Neuronal stem cell (in vitro differentiated cells): ENCODE data around the gene NKIRAS1.
"Not testable (repeated sequence)": the region's sequence is repeated elsewhere in the genome, so short reads cannot be mapped to it uniquely, and the experiment has no call there.

Experiments used
- DNase-seq: peaks from one replicate; pipeline ENCODE4 v3.0.0-alpha.2; 2013; ENCODE audit warnings: low spot score
- H2AFZ ChIP-seq: one replicate; pipeline ENCODE4 v1.6.1; 2013; ENCODE audit warnings: mild to moderate bottlenecking, low read length, inconsistent platforms
- H2AK5ac ChIP-seq: 2 replicates; pipeline ENCODE4 v1.6.1; 2013; ENCODE audit warnings: low read depth, mild to moderate bottlenecking, inconsistent platforms, low read length, moderate library complexity, mixed read lengths
- H2BK120ac ChIP-seq: 2 replicates; pipeline ENCODE4 v1.6.1; 2013; ENCODE audit warnings: low read depth, mild to moderate bottlenecking, inconsistent platforms, low read length, moderate library complexity, mixed read lengths
- H2BK12ac ChIP-seq: one replicate; pipeline ENCODE4 v1.6.1; 2013; ENCODE audit warnings: low read length, inconsistent platforms
- H2BK15ac ChIP-seq: 2 replicates; pipeline ENCODE4 v1.6.1; 2013; ENCODE audit warnings: mild to moderate bottlenecking, low read length, inconsistent platforms, mixed read lengths
- H2BK5ac ChIP-seq: one replicate; pipeline ENCODE4 v1.6.1; 2013; ENCODE audit warnings: inconsistent platforms, mild to moderate bottlenecking, low read length, moderate library complexity
- H3K14ac ChIP-seq: one replicate; pipeline ENCODE4 v1.6.1; 2013; ENCODE audit warnings: low read length, inconsistent platforms
- H3K18ac ChIP-seq: 2 replicates; pipeline ENCODE4 v1.6.1; 2013; ENCODE audit warnings: low read length, inconsistent platforms
- H3K23ac ChIP-seq: 2 replicates; pipeline ENCODE4 v1.6.1; 2013; ENCODE audit warnings: low read depth, mild to moderate bottlenecking, mixed read lengths, low read length, inconsistent platforms; ENCODE audit not compliant: poor library complexity
- H3K27ac ChIP-seq: replicated peaks from 3 replicates; pipeline ENCODE4 v1.5.1; 2013; ENCODE audit warnings: low read length, inconsistent platforms
- H3K27me3 ChIP-seq, 3 experiments: 2 replicates each; pipeline ENCODE4 v1.6.1; 2013; ENCODE audit warnings: low read length in 3 of 3, mild to moderate bottlenecking in 2 of 3, inconsistent platforms in 1 of 3, low read depth in 1 of 3, mixed read lengths in 1 of 3, moderate library complexity in 1 of 3; ENCODE audit not compliant: control insufficient read depth in 3 of 3, insufficient read depth in 3 of 3
- H3K36me3 ChIP-seq, 2 donors: replicated peaks in 1 of 2; 2 replicates each; pipeline ENCODE4 v1.6.1; 2013; ENCODE audit warnings: low read length in 2 of 2; ENCODE audit not compliant: control insufficient read depth in 2 of 2, insufficient read depth in 2 of 2
- H3K4ac ChIP-seq: 2 replicates; pipeline ENCODE4 v1.6.1; 2013; ENCODE audit warnings: inconsistent platforms, mild to moderate bottlenecking, low read length, moderate library complexity
- H3K4me1 ChIP-seq, 2 donors: 1 replicate in 1 of 2; 2 replicates in 1 of 2; pipeline ENCODE4 v1.6.1; 2013; ENCODE audit warnings: low read length in 2 of 2, low read depth in 1 of 2; ENCODE audit not compliant: control insufficient read depth in 2 of 2, insufficient read depth in 1 of 2
- H3K4me2 ChIP-seq: one replicate; pipeline ENCODE4 v1.6.1; 2013; ENCODE audit warnings: mild to moderate bottlenecking, low read length, inconsistent platforms; ENCODE audit not compliant: insufficient read depth, poor library complexity, severe bottlenecking
- H3K4me3 ChIP-seq, 2 donors: 2 replicates each; pipeline ENCODE4 v1.5.1; 2013; ENCODE audit warnings: low read length in 2 of 2, mild to moderate bottlenecking in 2 of 2, inconsistent platforms in 1 of 2, moderate library complexity in 1 of 2
- H3K79me1 ChIP-seq: one replicate; pipeline ENCODE4 v1.6.1; 2013; ENCODE audit warnings: low read depth, mild to moderate bottlenecking, inconsistent platforms, low read length, moderate library complexity
- H3K9ac ChIP-seq: one replicate; pipeline ENCODE4 v1.6.1; 2013; ENCODE audit warnings: mild to moderate bottlenecking, low read depth, low read length, inconsistent platforms; ENCODE audit not compliant: poor library complexity
- H3K9me3 ChIP-seq, 2 donors: replicated peaks in 1 of 2; 2 replicates each; pipeline versions ENCODE3 to v1.6.1; 2013; ENCODE audit warnings: low read length in 2 of 2, mild to moderate bottlenecking in 2 of 2, inconsistent platforms in 1 of 2, low read depth in 1 of 2, mixed read lengths in 1 of 2, moderate library complexity in 1 of 2; ENCODE audit not compliant: control insufficient read depth in 2 of 2, insufficient read depth in 1 of 2
- H4K8ac ChIP-seq: one replicate; pipeline ENCODE4 v1.6.1; 2013; ENCODE audit warnings: low read depth, mild to moderate bottlenecking, inconsistent platforms, low read length, moderate library complexity
- H4K91ac ChIP-seq: one replicate; pipeline ENCODE4 v1.6.1; 2013; ENCODE audit warnings: low read length, low read depth, mild to moderate bottlenecking, inconsistent platforms; ENCODE audit not compliant: poor library complexity
- WGBS, 2 donors: extraction: QIAGEN DNeasy Blood & Tissue Kit; methylation state at CpG; one replicate each; pipeline ENCODE4 v1.1.7; 2013; ENCODE audit warnings: missing lambda C conversion rate in 2 of 2, mixed read lengths in 1 of 2; ENCODE audit not compliant: insufficient read length in 2 of 2, insufficient replicate concordance in 1 of 2; ENCODE audit errors: extremely low coverage in 2 of 2; 5-methylcytosine and 5-hydroxymethylcytosine counted together

Gene NKIRAS1

GRCh38 chr3:23882487-23882918 is 34.3 kb downstream of the NKIRAS1 start:
- Histone ChIP-seq H3K14ac (peak overlapping the region; percentile 85), H2BK15ac (no peak overlapping the region), H3K23ac (peak overlapping the region; percentile 28), H3K4me3 (no peak overlapping the region), H4K8ac (no peak overlapping the region), H4K91ac (no peak overlapping the region), H2BK12ac (no peak overlapping the region), H2BK120ac (no peak overlapping the region), H3K9ac (no peak overlapping the region), H3K27ac (no peak overlapping the region), H3K9me3 (peaks cover 5 to 20% of the 10 kb centered on the region in 2 donors), H2AK5ac (no peak overlapping the region), H3K27me3 (no peaks in the 10 kb centered on the region), H3K18ac (no peak overlapping the region), H3K4me1 (no peaks in the 10 kb centered on the region), H2AFZ (no peak overlapping the region), H3K4ac (peak overlapping the region; percentile 66), H3K4me2 (no peak overlapping the region), H3K36me3 (peaks cover 14 to 38% of the 10 kb centered on the region in 2 donors), H3K79me1 (peaks cover 12% of the 10 kb centered on the region), H2BK5ac (no peak overlapping the region)
- no CpG with 5 or more reads among the region's 28 CpGs for whole genome bisulfite sequencing, 2 donors
- no peak for DNase-seq

- no CpG with 5 or more reads among the region's 4 CpGs for WGBS, 2 donors
- not testable (repeated sequence) for H3K9ac ChIP-seq
Observed at GRCh38 chr3:23881993-23882392, 34.8 kb downstream of the NKIRAS1 start.

GRCh38 chr3:23880703-23881339 is 36.0 kb downstream of the NKIRAS1 start:
- no peak overlapping the region for H3K14ac ChIP-seq
- no peak overlapping the region for H4K91ac ChIP-seq
- no peak overlapping the region for H3K4ac ChIP-seq
- H3K79me1 ChIP-seq, result peaks cover 12% of the 10 kb centered on the region
- no peaks in the 10 kb centered on the region for H3K4me1 ChIP-seq
- H2AK5ac ChIP-seq, result no peak overlapping the region
- no peak for DNase-seq
- no peak overlapping the region for H3K9ac ChIP-seq
- peaks cover 5 to 20% of the 10 kb centered on the region in 2 donors for H3K9me3 ChIP-seq
- no peak overlapping the region for H4K8ac ChIP-seq
- no peak overlapping the region for H2BK5ac ChIP-seq
- no peak overlapping the region for H3K23ac ChIP-seq
- H3K4me3 ChIP-seq, result no peak overlapping the region
- no peak overlapping the region for H3K27ac ChIP-seq
- no peak overlapping the region for H2BK15ac ChIP-seq
- H3K4me2 ChIP-seq, result no peak overlapping the region
- H3K36me3 ChIP-seq, result peaks cover 14 to 27% of the 10 kb centered on the region in 2 donors
- no peak overlapping the region for H3K18ac ChIP-seq
- H2AFZ ChIP-seq, result no peak overlapping the region
- WGBS, 2 donors, result no CpG with 5 or more reads among the region's 4 CpGs
- no peak overlapping the region for H2BK12ac ChIP-seq
- no peak overlapping the region for H2BK120ac ChIP-seq
- H3K27me3 ChIP-seq, result no peaks in the 10 kb centered on the region

More at GRCh38 chr3:23881993-23882392, 34.8 kb downstream of the NKIRAS1 start:
- Histone ChIP-seq H3K36me3 (peaks cover 14 to 33% of the 10 kb centered on the region in 2 donors), H3K79me1 (peaks cover 12% of the 10 kb centered on the region), H3K9me3 (peaks cover 5 to 20% of the 10 kb centered on the region in 2 donors)
- not testable (repeated sequence) for H3K14ac ChIP-seq, H3K4me1 ChIP-seq, H2BK5ac ChIP-seq, H4K91ac ChIP-seq, H2AFZ ChIP-seq, H3K27me3 ChIP-seq, H3K4me3 ChIP-seq, H2BK12ac ChIP-seq, H3K4me2 ChIP-seq, H2AK5ac ChIP-seq, H4K8ac ChIP-seq, H3K27ac ChIP-seq, DNase-seq, H2BK120ac ChIP-seq, H2BK15ac ChIP-seq, H3K18ac ChIP-seq, H3K23ac ChIP-seq, H3K4ac ChIP-seq

GRCh38 chr3:23879485-23879884 is 37.3 kb downstream of the NKIRAS1 start:
- no peaks in the 10 kb centered on the region for H3K4me1 ChIP-seq
- no CpG with 5 or more reads among the region's 8 CpGs for WGBS, 2 donors
- H3K79me1 ChIP-seq, result peaks cover 14% of the 10 kb centered on the region
- peaks cover 14 to 21% of the 10 kb centered on the region in 2 donors for H3K36me3 ChIP-seq
- H2BK12ac ChIP-seq, result no peak overlapping the region
- no peak overlapping the region for H3K4ac ChIP-seq
- H2AFZ ChIP-seq, result no peak overlapping the region
- peak overlapping the region; percentile 11 for H3K18ac ChIP-seq
- no peak overlapping the region for H3K27ac ChIP-seq
- H4K91ac ChIP-seq, result no peak overlapping the region
- no peak overlapping the region for H2AK5ac ChIP-seq
- no peak for DNase-seq
- H3K23ac ChIP-seq, result peak overlapping the region; percentile 40
- no peak overlapping the region for H2BK5ac ChIP-seq
- H3K4me2 ChIP-seq, result no peak overlapping the region
- H3K4me3 ChIP-seq, result no peak overlapping the region
- peaks cover 5 to 20% of the 10 kb centered on the region in 2 donors for H3K9me3 ChIP-seq
- H4K8ac ChIP-seq, result no peak overlapping the region
- no peaks in the 10 kb centered on the region for H3K27me3 ChIP-seq
- H3K14ac ChIP-seq, result no peak overlapping the region
- H2BK15ac ChIP-seq, result no peak overlapping the region
- H2BK120ac ChIP-seq, result no peak overlapping the region
- no peak overlapping the region for H3K9ac ChIP-seq
